ENCODE measurements around the gene ANP32E.

Gene ANP32E

GRCh38 chr1:150235852-150236613 lies at the start of gene ANP32E:
Gene ANP32E (minus strand): TSS chr1:150236112. CDS start chr1:150235786, 326 bp downstream.
- DNase-seq = peak; percentile 99

GRCh38 chr1:150283260-150283659 lies 47.3 kb upstream of the ANP32E start:
- no peak for DNase-seq

GRCh38 chr1:150282558-150282958 lies 46.6 kb upstream of the ANP32E start:
- no peak for DNase-seq

GRCh38 chr1:150281758-150282557 lies 46.0 kb upstream of the ANP32E start, which contains the start of gene CIART:
Gene CIART (plus strand): TSS chr1:150282554. CDS start chr1:150283268, 714 bp downstream.
- peak; percentile 94 for DNase-seq

GRCh38 chr1:150281221-150281757 lies 45.4 kb upstream of the ANP32E start:
- peak; percentile 44 for DNase-seq

GRCh38 chr1:150280138-150280707 lies 44.3 kb upstream of the ANP32E start:
- DNase-seq = no peak

- DNase-seq = no peak
These were observed 37.4 kb upstream of the ANP32E start for GRCh38 chr1:150273311-150273710.

- DNase-seq = no peak
These were observed 35.5 kb upstream of the ANP32E start for GRCh38 chr1:150271291-150271959.

- DNase-seq = no peak
These were observed 33.5 kb upstream of the ANP32E start for GRCh38 chr1:150269451-150269850.

GRCh38 chr1:150268705-150269403 lies 32.9 kb upstream of the ANP32E start, which contains the start of gene APH1A:
Gene APH1A (minus strand): TSS chr1:150269016. CDS start chr1:150268810, 206 bp downstream.
- peak; percentile 94 for DNase-seq

GRCh38 chr1:150268340-150268704 lies 32.4 kb upstream of the ANP32E start:
- DNase-seq = no peak

GRCh38 chr1:150267896-150268295 lies 32.0 kb upstream of the ANP32E start:
- no peak for DNase-seq

GRCh38 chr1:150263549-150263948 lies 27.6 kb upstream of the ANP32E start:
- no peak for DNase-seq

GRCh38 chr1:150262388-150263320 lies 26.7 kb upstream of the ANP32E start:
- DNase-seq = no peak

GRCh38 chr1:150261367-150261766 lies 25.5 kb upstream of the ANP32E start:
- DNase-seq = no peak

GRCh38 chr1:150259758-150260669 lies 24.1 kb upstream of the ANP32E start:
- no peak for DNase-seq

GRCh38 chr1:150259217-150259616 lies 23.3 kb upstream of the ANP32E start:
- no peak for DNase-seq

- DNase-seq = no peak
These were observed 22.0 kb upstream of the ANP32E start, which contains the start of gene CA14 for GRCh38 chr1:150257624-150258585. Gene CA14 (plus strand): TSS chr1:150257774. CDS start chr1:150258129, 355 bp downstream.

All from GDM1 (cell line).